ENCODE data around the gene HUNK.

HUNK gene

DNA sequence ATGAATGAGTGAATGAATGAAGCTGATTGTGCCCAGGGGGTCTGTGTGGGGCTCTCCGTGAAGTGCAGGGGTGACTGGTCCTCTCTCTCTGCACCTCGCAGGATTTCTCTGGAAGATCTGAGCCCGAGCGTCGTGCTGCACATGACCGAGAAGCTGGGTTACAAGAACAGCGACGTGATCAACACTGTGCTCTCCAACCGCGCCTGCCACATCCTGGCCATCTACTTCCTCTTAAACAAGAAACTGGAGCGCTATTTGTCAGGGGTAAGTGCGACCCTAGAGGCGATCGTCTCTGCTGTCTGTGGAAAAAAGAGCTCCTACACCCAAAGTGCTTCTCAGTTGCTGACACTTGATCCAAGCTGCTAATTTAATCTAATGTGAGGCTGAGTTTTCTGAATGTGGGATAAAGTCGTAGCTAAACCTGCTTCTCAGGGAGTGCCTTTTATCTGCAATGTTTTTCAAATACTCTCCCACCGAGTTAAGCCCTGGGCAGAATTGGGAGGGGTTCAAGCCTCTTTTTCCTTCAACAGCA, 101.7 kb downstream of the HUNK start:
- no peak overlapping the region for H3K4me3 ChIP-seq (ENCODE audit: low read depth, low read length)
- ChIA-PET POLR2A (no interaction called here), CTCF (interaction anchor here (0.7 kb wide), 1 partner anchor 283 kb away, joined by 3 read pairs; no protein-coding TSS in a partner anchor)
- DNase-seq (ENCODE audit: low read depth, low spot score), result no peak
- TF ChIP-seq, protein P1, sequence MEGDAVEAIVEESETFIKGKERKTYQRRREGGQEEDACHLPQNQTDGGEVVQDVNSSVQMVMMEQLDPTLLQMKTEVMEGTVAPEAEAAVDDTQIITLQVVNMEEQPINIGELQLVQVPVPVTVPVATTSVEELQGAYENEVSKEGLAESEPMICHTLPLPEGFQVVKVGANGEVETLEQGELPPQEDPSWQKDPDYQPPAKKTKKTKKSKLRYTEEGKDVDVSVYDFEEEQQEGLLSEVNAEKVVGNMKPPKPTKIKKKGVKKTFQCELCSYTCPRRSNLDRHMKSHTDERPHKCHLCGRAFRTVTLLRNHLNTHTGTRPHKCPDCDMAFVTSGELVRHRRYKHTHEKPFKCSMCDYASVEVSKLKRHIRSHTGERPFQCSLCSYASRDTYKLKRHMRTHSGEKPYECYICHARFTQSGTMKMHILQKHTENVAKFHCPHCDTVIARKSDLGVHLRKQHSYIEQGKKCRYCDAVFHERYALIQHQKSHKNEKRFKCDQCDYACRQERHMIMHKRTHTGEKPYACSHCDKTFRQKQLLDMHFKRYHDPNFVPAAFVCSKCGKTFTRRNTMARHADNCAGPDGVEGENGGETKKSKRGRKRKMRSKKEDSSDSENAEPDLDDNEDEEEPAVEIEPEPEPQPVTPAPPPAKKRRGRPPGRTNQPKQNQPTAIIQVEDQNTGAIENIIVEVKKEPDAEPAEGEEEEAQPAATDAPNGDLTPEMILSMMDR (IDR thresholded peaks at IDR 0.05; ENCODE audit: insufficient read depth, low read length, missing control alignments), result no peak

GRCh38 chr21:31975491-31975890, 102.7 kb downstream of the HUNK start:
- POLR2A ChIA-PET, result no interaction called here
- H3K4me3 ChIP-seq (ENCODE audit: low read depth, low read length), result no peak overlapping the region
- DNase-seq (ENCODE audit: low read depth, low spot score), result no peak
- CTCF ChIA-PET, result interaction anchor here (1.3 kb wide), 1 partner anchor 283 kb away, joined by 3 read pairs; no protein-coding TSS in a partner anchor
- TF ChIP-seq, protein P1 (IDR thresholded peaks at IDR 0.05; ENCODE audit: insufficient read depth, low read length, missing control alignments), result no peak

GRCh38 chr21:31977816-31978215, 105.0 kb downstream of the HUNK start:
- ChIA-PET CTCF (interaction anchor here (2.1 kb wide), 1 partner anchor 280 kb away, joined by 5 read pairs; no protein-coding TSS in a partner anchor), POLR2A (no interaction called here)
- TF ChIP-seq, protein P1 (IDR thresholded peaks at IDR 0.05; ENCODE audit: insufficient read depth, low read length, missing control alignments), result no peak
- H3K4me3 ChIP-seq (ENCODE audit: low read depth, low read length), result no peak overlapping the region
- DNase-seq (ENCODE audit: low read depth, low spot score), result no peak

DNA sequence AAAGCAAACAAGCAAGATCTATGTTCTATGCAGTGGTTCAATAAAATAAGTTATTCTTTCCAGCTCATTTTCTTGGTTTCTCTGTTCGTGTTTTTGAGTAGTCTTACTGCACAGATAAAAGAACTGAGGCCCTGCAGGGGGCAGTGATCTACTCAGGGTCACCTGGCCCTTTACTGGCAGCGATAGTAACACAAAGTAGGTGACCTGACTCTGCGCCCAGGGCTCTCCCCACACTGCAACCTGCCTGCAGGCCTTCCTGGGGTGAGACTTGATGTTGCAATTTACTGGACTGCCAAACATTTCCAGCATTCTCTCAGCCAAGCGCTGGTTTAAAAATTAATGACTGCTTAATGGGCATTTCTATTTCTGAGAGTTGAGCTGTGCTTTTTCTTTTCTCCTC, 110.3 kb downstream of the HUNK start:
- no peak overlapping the region for H3K4me3 ChIP-seq (ENCODE audit: low read depth, low read length)
- CTCF ChIA-PET, result interaction anchor here (1.6 kb wide), 1 partner anchor 9 kb away, joined by 3 read pairs; no protein-coding TSS in a partner anchor
- POLR2A ChIA-PET, result no interaction called here
- no peak for DNase-seq (ENCODE audit: low read depth, low spot score)
- TF ChIP-seq, protein P1 (IDR thresholded peaks at IDR 0.05; ENCODE audit: insufficient read depth, low read length, missing control alignments), result no peak

GRCh38 chr21:31983554-31983953, 110.7 kb downstream of the HUNK start:
- ChIA-PET CTCF (no interaction called here), POLR2A (no interaction called here)
- H3K4me3 ChIP-seq (ENCODE audit: low read depth, low read length), result no peak overlapping the region
- DNase-seq (ENCODE audit: low read depth, low spot score), result no peak
- TF ChIP-seq, protein P1 (IDR thresholded peaks at IDR 0.05; ENCODE audit: insufficient read depth, low read length, missing control alignments), result no peak

- ChIA-PET POLR2A (no interaction called here), CTCF (interaction anchor here (1.3 kb wide), 1 partner anchor 9 kb away, joined by 3 read pairs; no protein-coding TSS in a partner anchor)
- DNase-seq (ENCODE audit: low read depth, low spot score), result no peak
- H3K4me3 ChIP-seq (ENCODE audit: low read depth, low read length), result no peak overlapping the region
- TF ChIP-seq, protein P1 (IDR thresholded peaks at IDR 0.05; ENCODE audit: insufficient read depth, low read length, missing control alignments), result no peak
These were observed 112.6 kb downstream of the HUNK start for GRCh38 chr21:31985398-31985797.

All from AG04449 (cell line).